ENCODE results near the gene RPS3. TPM values are rescaled to one million over a fixed set of nuclear protein-coding genes. Genes with fewer than 3 reads are reported as not detected.

RPS3 gene
- total and polyA plus RNA-seq, 2 of the 13 experiments (the other 11 are each of a cell fraction or from before 2014, with no cell fraction given): 2,143 to 3,616 TPM

- TF ChIP-seq GZF1 (CRISPR knock-in tag; IDR thresholded peaks at IDR 0.05): no peak; the same call in 1 of the 2 replicates
- TF ChIP-seq ZBTB38 (CRISPR knock-in tag; IDR thresholded peaks at IDR 0.05): peak; percentile 73; the same call in 1 of the 2 replicates
- TF ChIP-seq EED (CRISPR knock-in tag; IDR thresholded peaks at IDR 0.05): peak; percentile 52; the same call in 1 of the 2 replicates
- 0 out of 2 replicates have a peak, but pooled peaks have one; percentile 4 for TF ChIP-seq NFAT5 (CRISPR knock-in tag; IDR thresholded peaks at IDR 0.05)
- peak; percentile 56 for TF ChIP-seq FOXA3 (CRISPR knock-in tag; IDR thresholded peaks at IDR 0.05)
- peak; percentile 55; the same call in 1 of the 2 replicates for TF ChIP-seq HMG20B (CRISPR knock-in tag; conservative IDR thresholded peaks at IDR 0.05)
- TF ChIP-seq HHEX (CRISPR knock-in tag; IDR thresholded peaks at IDR 0.05): no peak
- 0 out of 2 replicates have a peak, but pooled peaks have one; percentile 37 for TF ChIP-seq KDM3A (CRISPR knock-in tag; IDR thresholded peaks at IDR 0.05; ENCODE audit: low read depth)
- peak; percentile 81 for TF ChIP-seq NCOA2 (CRISPR knock-in tag; IDR thresholded peaks at IDR 0.05)
- no peak for TF ChIP-seq NFIB (CRISPR knock-in tag; IDR thresholded peaks at IDR 0.05; ENCODE audit: borderline replicate concordance)
- TF ChIP-seq KLF11 (CRISPR knock-in tag; IDR thresholded peaks at IDR 0.05): 0 out of 2 replicates have a peak, but pooled peaks have one; percentile 68
- TF ChIP-seq KDM4B (CRISPR knock-in tag; IDR thresholded peaks at IDR 0.05): 0 out of 2 replicates have a peak, but pooled peaks have one; percentile 68
- peak; percentile 62 for TF ChIP-seq YY1 (IDR thresholded peaks at IDR 0.05; ENCODE audit: insufficient read depth, insufficient replicate concordance, low read depth, low read length)
- TF ChIP-seq RORA (CRISPR knock-in tag; IDR thresholded peaks at IDR 0.05): no peak
- TF ChIP-seq ZNF710 (CRISPR knock-in tag; IDR thresholded peaks at IDR 0.05; ENCODE audit: borderline replicate concordance): peak; percentile 83; the same call in 1 of the 2 replicates
- 0 out of 2 replicates have a peak, but pooled peaks have one; percentile 45 for TF ChIP-seq ZNF674 (CRISPR knock-in tag; IDR thresholded peaks at IDR 0.05; ENCODE audit: low read depth)
- no peak for TF ChIP-seq SMYD3 (CRISPR knock-in tag; IDR thresholded peaks at IDR 0.05)
- peak; percentile 26 for TF ChIP-seq ZNF883 (CRISPR knock-in tag; IDR thresholded peaks at IDR 0.05; ENCODE audit: not compliant biosample characterization)
- 0 out of 2 replicates have a peak, but pooled peaks have one; percentile 18 for TF ChIP-seq SIX4 (CRISPR knock-in tag; IDR thresholded peaks at IDR 0.05)
These were observed 47.3 kb upstream of the RPS3 start (continued) for GRCh38 chr11:75351791-75352587.

Measured in HepG2 (cell line).